NCI-H1092 treated with DMSO at 0.1 percent for 48 hours (cell line): ENCODE data around the gene PLXNA1.

Experiments
- DNase-seq: peaks from one replicate; lab custom pipeline; 2025; lab: John Stamatoyannopoulos, UW

Gene PLXNA1

DNA sequence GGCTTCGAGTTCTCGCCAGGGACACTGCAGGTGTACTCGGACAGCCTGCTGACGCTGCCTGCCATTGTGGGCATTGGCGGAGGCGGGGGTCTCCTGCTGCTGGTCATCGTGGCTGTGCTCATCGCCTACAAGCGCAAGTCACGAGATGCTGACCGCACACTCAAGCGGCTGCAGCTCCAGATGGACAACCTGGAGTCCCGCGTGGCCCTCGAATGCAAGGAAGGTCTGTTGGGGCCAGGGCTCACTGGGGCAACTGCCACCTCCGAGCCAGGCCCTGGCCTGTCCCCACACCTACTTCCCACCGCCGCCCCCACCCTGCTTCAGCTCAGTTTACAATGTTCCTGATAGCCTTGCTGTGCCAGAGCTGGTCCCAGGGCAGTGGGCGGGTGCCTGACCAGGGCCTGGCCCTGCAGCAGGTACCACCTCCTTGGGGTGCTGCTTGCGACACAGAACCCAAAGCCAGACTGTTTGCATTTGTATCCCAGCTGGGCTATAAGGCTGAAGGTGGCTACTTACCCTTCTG lies 35.5 kb downstream of the PLXNA1 start:
- no peak for DNase-seq

DNA sequence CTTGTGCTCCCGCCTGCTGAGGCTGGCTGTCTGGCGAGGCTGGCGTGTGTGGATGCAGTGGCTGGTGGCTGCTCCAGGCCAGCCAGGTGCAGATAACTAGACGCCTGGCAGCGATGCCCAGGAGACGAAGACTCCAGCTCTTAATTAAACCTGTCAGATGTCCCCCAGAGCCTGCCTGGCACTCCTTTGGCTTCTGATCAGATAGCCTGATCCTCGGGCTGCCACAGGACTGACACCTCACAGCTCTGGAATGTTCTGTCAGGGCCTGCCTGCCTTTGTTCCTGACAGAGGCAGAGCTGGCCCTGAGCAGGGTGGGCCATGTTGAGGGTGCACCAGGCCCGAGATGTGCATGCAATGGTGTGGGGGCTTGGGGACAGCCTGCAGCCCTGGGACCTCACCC lies 36.5 kb downstream of the PLXNA1 start:
- DNase-seq = no peak

DNA sequence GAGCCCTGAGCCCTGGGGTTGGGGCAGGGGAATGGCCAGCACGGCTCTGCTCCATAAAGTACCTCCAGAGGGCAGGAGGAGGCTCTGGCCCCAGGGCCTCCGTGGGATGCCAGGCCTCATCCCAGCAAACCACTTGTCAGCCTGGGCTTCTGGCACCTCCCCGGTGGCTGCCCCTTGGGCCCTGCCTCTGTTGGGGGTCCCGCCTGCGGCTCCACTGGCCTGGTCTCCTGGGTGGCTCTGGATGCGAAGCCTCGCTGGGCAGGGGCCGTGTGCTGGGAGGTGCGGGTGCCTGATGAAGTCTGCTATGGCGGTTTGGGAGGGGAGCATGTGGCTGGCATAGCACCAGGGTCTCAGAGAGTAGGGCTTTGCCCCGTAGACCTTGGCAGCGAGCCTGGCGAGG lies 37.6 kb downstream of the PLXNA1 start:
- no peak for DNase-seq

DNA sequence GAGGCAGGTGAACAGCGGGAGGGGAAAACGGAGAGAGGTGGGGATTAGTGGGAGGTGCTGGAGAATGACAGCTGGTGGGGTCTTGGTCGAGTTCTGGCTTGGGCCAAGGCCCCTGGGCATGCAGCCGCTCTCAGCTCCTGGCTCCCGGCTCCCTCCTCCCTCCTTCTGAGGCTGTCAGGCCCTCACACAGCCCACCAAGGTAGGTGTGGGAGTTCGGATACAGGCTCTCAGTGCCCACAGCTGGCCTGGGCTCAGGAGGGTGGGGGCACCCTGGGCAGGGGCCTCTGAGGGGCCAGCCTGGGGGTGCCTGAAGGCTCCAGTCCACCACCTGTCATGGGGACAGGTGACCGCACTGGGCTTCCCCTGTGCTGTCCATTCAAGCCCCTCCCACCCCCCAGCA lies 39.9 kb downstream of the PLXNA1 start:
- DNase-seq = no peak

DNA sequence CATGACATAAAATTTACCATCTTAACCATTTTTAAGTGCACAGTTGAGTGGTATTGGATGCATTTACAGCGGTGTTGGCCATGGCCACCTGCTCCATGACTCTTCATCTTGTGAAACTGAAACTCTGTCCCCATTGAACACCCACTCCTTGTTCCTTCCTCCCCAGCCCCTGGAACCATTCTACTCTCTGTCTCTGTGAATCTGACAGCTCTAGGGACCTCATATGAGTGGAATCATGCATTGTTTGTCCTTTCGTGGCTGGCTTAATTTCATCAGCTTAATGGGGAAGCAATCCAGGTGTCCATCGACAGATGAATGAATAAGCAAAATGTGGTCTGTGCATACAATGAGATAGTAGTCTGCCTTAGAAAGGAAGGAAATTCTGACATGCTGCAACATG lies 42.5 kb downstream of the PLXNA1 start:
- no peak for DNase-seq

DNA sequence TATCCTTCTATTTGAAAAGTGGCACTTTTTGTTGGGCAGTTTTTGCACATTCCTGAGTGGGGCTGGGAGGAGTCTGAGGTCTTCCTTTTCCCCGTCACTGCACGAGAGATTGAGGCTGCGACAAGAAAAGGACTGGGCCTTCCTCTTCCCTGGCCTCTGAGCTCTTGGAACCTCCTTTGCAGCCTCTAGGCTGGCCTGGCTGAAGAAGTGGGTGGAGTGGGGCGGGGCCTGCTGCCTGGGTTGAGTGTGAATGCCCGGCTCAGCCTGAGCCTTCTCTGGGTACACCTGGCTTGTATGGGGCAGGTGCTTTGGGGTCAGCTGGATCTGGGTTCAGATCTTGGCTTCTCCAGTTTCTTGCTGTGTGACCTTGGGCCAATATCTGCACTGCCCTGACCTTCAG lies 43.1 kb downstream of the PLXNA1 start:
- no peak for DNase-seq

DNA sequence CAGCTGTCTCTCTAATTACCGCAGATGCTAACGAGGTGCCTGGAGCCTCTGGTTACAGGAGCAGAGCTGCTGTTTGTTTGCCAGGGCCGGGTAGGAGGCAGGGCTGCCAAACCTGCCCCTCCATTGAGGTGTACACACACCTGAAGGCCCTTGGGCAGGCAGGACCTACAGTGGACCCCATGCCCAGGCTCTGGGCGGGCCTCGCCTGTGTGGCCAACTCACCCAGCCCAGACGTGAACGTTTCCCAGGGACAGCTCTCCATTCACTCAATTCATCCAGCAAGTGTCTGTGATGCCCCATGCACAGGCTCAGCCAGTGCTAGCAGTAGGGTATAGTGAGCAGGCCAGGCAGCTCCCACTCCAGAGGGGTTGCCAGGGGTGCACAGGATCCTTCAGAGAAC lies 43.7 kb downstream of the PLXNA1 start:
- no peak for DNase-seq

DNA sequence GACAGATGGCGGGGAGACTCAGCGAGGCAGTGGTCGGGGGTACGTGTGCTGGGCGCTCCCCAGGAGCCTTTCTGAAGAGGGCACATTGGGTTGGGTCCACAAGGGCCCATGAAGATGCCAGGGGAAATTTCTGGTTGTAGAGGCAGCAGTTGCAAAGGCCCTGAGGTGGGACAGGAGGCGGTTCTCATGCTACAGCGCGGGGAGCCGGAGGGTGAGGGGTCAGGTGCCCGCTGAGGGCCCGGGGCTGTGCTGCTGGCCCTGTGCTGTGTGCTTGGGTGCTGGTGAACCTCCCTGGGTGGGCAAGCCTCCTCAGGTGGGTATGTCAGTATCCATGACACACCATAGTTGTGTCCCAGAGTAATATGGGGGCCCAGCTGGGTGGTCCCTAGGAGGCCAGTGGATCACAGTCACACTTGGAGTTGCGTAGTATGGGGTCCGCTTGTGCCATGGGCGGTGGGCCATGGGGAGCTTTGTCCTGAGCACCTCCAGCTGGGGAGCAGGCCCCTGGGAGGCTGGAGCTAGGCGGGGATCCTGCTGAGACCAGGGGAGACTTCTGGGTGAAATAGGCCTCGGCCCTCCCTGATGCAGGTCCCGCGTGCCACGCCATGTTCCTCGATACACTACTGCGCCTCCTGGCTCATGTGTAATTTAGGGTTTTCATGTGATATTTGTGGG lies 44.3 kb downstream of the PLXNA1 start:
- DNase-seq = no peak

DNA sequence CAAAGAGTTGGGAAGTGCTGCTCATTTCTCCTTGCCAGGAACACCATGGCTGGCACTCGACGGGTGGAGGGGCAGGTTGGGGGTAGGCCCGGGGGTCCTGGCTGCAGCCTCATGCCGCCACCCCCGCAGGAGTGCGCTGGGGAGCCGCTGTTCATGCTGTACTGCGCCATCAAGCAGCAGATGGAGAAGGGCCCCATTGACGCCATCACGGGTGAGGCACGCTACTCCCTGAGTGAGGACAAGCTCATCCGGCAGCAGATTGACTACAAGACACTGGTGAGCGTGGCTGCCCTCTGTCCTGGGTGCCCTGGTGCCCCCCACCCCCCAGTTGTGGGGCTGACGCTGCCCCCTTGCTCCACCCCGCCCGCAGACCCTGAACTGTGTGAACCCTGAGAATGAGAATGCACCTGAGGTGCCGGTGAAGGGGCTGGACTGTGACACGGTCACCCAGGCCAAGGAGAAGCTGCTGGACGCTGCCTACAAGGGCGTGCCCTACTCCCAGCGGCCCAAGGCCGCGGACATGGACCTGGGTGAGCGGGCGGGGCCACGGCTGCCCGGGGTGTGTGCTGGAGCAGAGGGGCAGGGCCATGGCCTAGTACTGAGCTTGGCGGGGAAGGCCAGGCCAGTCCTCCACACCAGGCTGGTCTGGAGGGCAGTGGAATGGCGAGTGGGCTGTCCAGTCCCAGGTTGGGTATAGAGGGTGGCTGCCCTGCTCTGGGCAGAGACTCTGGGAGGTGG lies 45.1 kb downstream of the PLXNA1 start:
- no peak for DNase-seq

DNA sequence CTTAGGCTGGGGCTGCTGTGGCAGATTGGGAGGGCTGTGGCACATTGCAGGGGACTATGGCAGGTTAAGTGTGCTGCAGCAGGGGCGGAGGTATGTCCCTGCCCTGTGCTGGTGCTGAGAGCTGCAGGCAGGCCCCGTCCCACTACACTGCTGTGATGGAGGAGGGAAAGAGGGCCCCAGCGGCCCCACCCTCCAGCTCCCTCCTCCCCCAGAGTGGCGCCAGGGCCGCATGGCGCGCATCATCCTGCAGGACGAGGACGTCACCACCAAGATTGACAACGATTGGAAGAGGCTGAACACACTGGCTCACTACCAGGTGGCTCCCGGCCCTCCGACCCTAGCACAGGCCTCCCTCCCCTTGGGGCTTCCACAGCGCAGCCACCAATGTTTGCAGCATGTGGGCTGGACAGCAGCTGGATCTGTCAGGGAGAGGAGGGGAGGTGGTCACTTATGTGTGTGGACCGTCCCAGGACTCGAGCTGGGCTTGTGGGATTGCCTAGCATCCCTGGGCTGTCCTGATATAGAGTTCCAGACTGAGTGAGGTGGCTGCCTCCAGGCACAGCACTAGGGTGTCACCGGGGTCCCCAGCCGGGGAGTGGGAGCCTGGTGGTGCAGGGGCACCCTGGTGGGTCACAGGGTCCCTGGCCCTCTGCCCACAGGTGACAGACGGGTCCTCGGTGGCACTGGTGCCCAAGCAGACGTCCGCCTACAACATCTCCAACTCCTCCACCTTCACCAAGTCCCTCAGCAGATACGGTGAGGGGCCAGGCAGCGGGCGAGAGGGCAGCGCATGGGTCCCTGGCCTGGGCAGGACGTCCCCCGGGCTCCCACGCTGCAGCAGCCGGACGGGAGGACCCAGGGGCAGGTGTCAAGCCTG lies 46.1 kb downstream of the PLXNA1 start:
- no peak for DNase-seq

DNA sequence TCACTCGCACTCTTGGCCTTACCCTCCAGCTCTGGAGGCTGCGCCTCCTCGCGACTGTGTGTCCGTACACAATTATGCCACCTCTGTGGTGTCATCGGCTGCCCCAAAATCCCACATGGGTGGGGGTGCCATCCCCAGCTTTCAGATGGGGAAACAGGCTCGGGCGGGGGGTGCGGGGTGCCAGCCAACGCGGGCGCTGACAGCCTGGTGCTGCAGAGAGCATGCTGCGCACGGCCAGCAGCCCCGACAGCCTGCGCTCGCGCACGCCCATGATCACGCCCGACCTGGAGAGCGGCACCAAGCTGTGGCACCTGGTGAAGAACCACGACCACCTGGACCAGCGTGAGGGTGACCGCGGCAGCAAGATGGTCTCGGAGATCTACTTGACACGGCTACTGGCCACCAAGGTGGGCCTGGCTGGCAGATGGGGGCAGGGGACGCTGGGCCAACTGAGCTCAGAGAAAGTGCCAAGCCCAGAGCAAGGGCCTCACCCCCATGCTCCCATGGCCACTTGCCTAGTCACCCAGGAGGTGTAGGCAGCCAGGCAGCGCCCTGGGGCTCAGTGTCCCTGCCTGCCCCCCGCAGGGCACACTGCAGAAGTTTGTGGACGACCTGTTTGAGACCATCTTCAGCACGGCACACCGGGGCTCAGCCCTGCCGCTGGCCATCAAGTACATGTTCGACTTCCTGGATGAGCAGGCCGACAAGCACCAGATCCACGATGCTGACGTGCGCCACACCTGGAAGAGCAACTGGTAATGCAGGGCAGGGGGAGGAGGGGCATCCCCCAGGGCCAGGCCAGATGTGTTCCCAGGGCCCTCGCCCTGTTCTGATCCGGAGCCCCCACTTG lies 47.0 kb downstream of the PLXNA1 start:
- DNase-seq = no peak

DNA sequence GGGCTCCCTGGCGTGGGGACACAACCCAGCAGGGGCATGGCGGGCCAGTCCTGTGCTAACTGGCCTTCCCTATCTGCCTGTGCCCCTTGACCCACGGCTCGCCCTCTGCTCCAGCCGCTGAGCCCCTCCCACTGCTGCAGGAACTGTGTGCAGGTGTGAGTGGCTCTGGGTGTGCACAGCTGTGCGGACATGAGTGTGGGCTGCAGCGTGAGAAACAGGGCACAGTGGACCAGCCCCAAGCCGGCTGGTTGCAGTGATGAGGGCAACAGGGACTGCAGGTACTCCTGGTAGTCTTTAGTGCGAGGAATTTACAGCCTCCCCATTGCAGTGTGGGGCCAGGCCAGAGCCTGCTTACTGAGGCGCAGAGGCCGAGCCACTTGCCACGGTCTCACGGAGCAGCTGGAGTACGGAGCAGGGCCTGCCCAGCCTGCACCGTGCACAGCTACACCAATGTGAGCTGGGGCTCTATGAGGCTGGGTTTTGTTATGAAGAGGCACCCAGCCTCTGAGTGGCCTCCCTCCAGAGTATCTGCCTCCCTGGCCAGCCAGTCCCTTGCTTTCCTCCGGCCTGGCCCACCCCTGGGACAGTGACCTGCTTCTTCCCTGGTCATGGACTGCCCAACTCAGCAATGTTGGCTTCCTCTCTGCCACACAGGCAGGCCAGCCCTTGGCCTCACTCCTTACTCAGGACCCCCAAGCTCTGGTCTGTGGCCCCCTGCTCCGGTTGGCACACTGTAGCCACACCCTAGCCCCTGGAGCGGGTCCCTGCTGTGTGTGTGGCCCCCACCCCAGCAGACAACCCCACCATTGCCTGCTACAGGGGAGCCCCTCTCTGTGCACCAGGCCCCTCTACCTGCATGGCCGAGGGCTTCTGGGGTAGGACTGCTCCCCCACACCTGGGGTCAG lies 47.8 kb downstream of the PLXNA1 start:
- DNase-seq = no peak

DNA sequence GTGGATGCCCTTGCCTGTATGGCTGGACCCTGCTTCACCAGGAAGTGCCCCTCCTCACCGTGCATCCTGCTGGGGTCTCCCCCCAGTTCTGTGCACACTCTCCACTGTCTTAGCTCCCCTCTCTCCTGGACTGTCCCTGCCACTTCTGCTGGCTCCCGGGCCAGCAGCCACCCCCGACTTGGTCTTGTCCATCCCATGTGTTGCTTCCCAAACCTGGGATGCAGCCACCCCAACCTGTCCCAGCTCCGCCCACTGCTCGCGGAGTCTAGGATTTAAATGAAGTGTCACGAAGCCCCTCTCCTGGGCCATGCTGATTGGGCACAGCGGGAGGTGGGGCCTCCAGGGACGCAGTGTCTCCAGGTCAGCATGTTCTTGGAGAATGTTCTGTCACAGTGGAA lies 48.5 kb downstream of the PLXNA1 start:
- DNase-seq = no peak

DNA sequence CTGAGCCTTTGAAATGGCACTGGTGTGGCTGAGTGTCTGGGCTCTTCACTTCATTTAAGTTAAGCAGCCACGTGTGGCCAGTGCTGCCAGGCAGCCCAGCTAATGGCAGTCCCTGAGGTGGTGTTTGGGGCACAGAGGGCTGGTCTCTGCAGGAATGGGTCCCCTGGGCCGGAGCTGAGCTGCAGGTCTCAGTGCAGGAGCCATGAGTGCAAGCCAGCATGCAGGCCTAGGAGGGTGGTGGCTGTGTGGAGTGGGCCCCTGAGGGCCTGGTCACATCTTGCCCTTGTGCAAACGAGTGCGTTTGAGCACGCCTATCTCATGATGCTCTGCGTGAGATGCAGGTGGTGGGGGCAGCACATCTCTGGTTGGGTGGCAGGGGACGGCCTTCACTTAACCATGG lies 48.9 kb downstream of the PLXNA1 start:
- DNase-seq = no peak

DNA sequence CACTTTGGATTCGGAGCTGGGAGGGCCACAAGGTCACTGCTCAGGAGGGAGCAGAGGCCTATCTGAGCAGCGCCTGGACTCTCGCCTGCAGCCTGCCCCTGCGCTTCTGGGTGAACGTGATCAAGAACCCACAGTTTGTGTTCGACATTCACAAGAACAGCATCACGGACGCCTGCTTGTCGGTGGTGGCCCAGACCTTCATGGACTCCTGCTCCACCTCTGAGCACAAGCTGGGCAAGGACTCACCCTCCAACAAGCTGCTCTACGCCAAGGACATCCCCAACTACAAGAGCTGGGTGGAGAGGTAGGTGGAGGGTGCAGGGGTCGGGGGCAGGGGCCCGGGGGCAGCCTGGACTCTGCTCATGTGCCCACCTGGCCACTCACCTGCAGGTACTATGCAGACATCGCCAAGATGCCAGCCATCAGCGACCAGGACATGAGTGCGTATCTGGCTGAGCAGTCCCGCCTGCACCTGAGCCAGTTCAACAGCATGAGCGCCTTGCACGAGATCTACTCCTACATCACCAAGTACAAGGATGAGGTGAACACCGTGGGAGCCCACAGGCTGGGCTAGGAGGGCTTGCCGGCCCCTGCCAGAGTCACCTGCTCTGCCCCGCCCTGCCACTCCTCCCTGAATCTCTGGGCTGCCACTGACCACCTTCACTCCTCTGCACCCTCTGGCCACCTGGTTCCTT lies 49.5 kb downstream of the PLXNA1 start:
- no peak for DNase-seq
